ENCODE results near the gene DCBLD1. TPM values are rescaled to one million over a fixed set of nuclear protein-coding genes. Genes with fewer than 3 reads are reported as not detected.

The DCBLD1 gene
- total RNA-seq, 1 donor from 2014 or later: 14.2 TPM

GRCh38 chr6:117469356-117469755 is 13.1 kb upstream of the DCBLD1 start:
- no peak for TF ChIP-seq POLR2A (IDR thresholded peaks at IDR 0.05)
- Histone ChIP-seq H3K4me1 (no peaks in the 10 kb centered on the region), H3K4me3 (no peak overlapping the region), H3K27ac (no peak overlapping the region), H3K9me3 (no peaks in the 10 kb centered on the region), H3K36me3 (no peaks in the 10 kb centered on the region), H3K27me3 (no peaks in the 10 kb centered on the region)
- DNase-seq (ENCODE audit: extremely low spot score in 2 of 2): no peak
- intact Hi-C loops (cut with DNase I): no loop called here

GRCh38 chr6:117469791-117470190 is 12.7 kb upstream of the DCBLD1 start:
- H3K4me1 ChIP-seq: no peaks in the 10 kb centered on the region
- H3K27ac ChIP-seq: no peak overlapping the region
- H3K9me3 ChIP-seq: no peaks in the 10 kb centered on the region
- TF ChIP-seq CTCF (IDR thresholded peaks at IDR 0.05) (no peak), POLR2AphosphoS5 (IDR thresholded peaks at IDR 0.05; ENCODE audit: insufficient read depth in 1 of 2, low read depth in 1 of 2) (no peak), POLR2A (IDR thresholded peaks at IDR 0.05) (no peak)
- H3K27me3 ChIP-seq: no peaks in the 10 kb centered on the region
- H3K36me3 ChIP-seq: no peaks in the 10 kb centered on the region
- DNase-seq (ENCODE audit: extremely low spot score in 2 of 2): no peak
- intact Hi-C loops (cut with DNase I): no loop called here
- H3K4me3 ChIP-seq: no peak overlapping the region

GRCh38 chr6:117472667-117473066 is 9.8 kb upstream of the DCBLD1 start:
- Histone ChIP-seq H3K27me3 (no peaks in the 10 kb centered on the region), H3K36me3 (no peaks in the 10 kb centered on the region), H3K9me3 (no peaks in the 10 kb centered on the region), H3K4me3 (no peak overlapping the region), H3K4me1 (no peaks in the 10 kb centered on the region), H3K27ac (no peak overlapping the region)
- no peak for DNase-seq (ENCODE audit: extremely low spot score in 2 of 2)
- intact Hi-C loops (cut with DNase I): no loop called here
- no peak for TF ChIP-seq POLR2AphosphoS5 (IDR thresholded peaks at IDR 0.05; ENCODE audit: insufficient read depth in 1 of 2, low read depth in 1 of 2)
- no peak for TF ChIP-seq POLR2A (IDR thresholded peaks at IDR 0.05)
- no peak for TF ChIP-seq CTCF (IDR thresholded peaks at IDR 0.05)

- no peak overlapping the region for H3K27ac ChIP-seq
- intact Hi-C loops (cut with DNase I): no loop called here
- no peaks in the 10 kb centered on the region for H3K4me1 ChIP-seq
- H3K9me3 ChIP-seq: no peaks in the 10 kb centered on the region
- no peak overlapping the region for H3K4me3 ChIP-seq
- DNase-seq (ENCODE audit: extremely low spot score in 2 of 2): no peak
- TF ChIP-seq CTCF (IDR thresholded peaks at IDR 0.05) (no peak), POLR2AphosphoS5 (IDR thresholded peaks at IDR 0.05; ENCODE audit: insufficient read depth in 1 of 2, low read depth in 1 of 2) (no peak)
- H3K36me3 ChIP-seq: no peaks in the 10 kb centered on the region
- no peaks in the 10 kb centered on the region for H3K27me3 ChIP-seq
Measured at GRCh38 chr6:117473401-117473800, 9.1 kb upstream of the DCBLD1 start.

GRCh38 chr6:117477988-117478852 is 4.3 kb upstream of the DCBLD1 start:
- no peak for DNase-seq (ENCODE audit: extremely low spot score in 2 of 2)
- Histone ChIP-seq H3K4me3 (no peak overlapping the region), H3K9me3 (no peaks in the 10 kb centered on the region), H3K36me3 (no peaks in the 10 kb centered on the region), H3K27ac (no peak overlapping the region), H3K27me3 (no peaks in the 10 kb centered on the region), H3K4me1 (peaks cover 8% of the 10 kb centered on the region)
- TF ChIP-seq POLR2A (IDR thresholded peaks at IDR 0.05): no peak
- TF ChIP-seq POLR2AphosphoS5 (IDR thresholded peaks at IDR 0.05; ENCODE audit: insufficient read depth in 1 of 2, low read depth in 1 of 2): no peak
- no peak for TF ChIP-seq CTCF (IDR thresholded peaks at IDR 0.05)
- intact Hi-C loops (cut with DNase I): no loop called here
